HAP-1 (cell line): ENCODE measurements around the gene ADCY2.
"Not testable (repeated sequence)": the region's sequence is repeated elsewhere in the genome, so short reads cannot be mapped to it uniquely, and the experiment has no call there.

Experiments used
- DNase-seq, 2 experiments: peaks; one replicate each; pipeline ENCODE4 v3.0.0-alpha.2; 2016 to 2020; ENCODE audit warnings: low spot score in 2 of 2
- H3K27me3 ChIP-seq: fragments of 250-450 bp; sonication (Bioruptor Pico); 2 replicates; pipeline ENCODE4 v1.5.1; 2020; ENCODE audit warnings: low read depth, mild to moderate bottlenecking, moderate library complexity
- H3K36me3 ChIP-seq: fragments of 250-450 bp; sonication (Bioruptor Pico); replicated peaks from 2 replicates; pipeline ENCODE4 v1.5.1; 2020; ENCODE audit warnings: mild to moderate bottlenecking
- H3K4me1 ChIP-seq: fragments of 250-450 bp; sonication (Bioruptor Pico); 2 replicates; pipeline ENCODE4 v1.5.1; 2020; ENCODE audit warnings: mild to moderate bottlenecking
- H3K4me3 ChIP-seq: fragments of 250-450 bp; sonication (Bioruptor Pico); 2 replicates; pipeline ENCODE4 v1.5.1; 2020; ENCODE audit warnings: mild to moderate bottlenecking, moderate library complexity
- H3K9me3 ChIP-seq: fragments of 250-450 bp; sonication (Bioruptor Pico); 2 replicates; pipeline ENCODE4 v1.5.1; 2020; ENCODE audit warnings: mild to moderate bottlenecking, moderate library complexity
- in situ Hi-C: fragments of 300-500 bp; cut with MboI; formaldehyde crosslinking; loops from 3 replicates; pipeline ENCODE4 v1.14.3; 2020; ENCODE audit warnings: low sequenced_read_pairs, inconsistent platforms, mixed read lengths

Gene ADCY2

GRCh38 chr5:7415123-7415522 lies 19.2 kb downstream of the ADCY2 start:
- no peak overlapping the region for H3K4me3 ChIP-seq
- in situ Hi-C loops = no loop called here
- no peak for DNase-seq
- no peaks in the 10 kb centered on the region for H3K4me1 ChIP-seq
- H3K27me3 ChIP-seq = no peaks in the 10 kb centered on the region
- no peaks in the 10 kb centered on the region for H3K36me3 ChIP-seq
- no peaks in the 10 kb centered on the region for H3K9me3 ChIP-seq

DNA sequence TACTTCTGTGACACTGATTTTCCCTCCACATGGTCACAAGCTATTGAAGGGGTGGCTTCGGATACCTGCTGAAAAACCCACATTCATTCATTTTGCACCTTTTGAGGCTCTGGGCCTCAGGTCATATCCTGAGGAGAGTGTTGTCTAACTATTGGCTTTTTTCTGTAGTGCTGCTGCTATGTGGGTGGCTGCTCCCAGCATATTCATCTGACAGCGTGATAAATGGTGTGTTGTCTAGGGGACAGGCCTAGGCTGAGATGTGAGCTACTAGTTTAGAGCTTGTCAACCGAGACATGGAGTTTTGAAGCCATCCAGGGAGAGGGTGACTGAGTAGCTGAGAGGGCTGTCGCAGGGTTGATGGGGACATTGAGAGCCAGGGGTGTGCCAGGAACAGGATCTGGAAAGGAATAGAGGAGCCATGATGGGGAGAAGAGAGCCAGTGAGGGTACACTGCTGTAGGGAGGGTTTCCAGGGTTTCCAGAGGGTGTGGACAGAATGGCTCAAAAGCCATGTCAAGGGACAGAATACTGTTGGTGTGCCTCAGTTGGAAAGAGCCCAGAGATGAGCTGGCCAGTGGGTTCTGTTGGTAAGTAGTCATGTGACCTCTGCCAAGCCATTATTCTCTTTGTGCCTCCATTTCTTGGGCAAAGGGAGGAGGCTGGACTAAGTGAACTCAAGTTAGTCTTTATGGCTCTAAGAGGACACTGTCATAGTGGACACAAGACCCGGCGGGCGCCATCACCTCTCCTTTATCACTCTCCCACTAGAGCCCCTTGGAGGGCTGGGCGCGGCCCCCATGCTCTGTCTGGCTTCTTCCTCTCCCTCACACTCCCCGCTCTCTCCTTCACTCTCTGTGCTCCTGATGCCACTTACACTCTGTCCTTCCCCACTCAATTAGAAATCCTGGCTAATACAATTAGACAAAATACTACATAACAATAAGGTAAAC lies 19.9 kb downstream of the ADCY2 start:
- no peak for DNase-seq
- Histone ChIP-seq H3K36me3 (no peaks in the 10 kb centered on the region), H3K9me3 (no peaks in the 10 kb centered on the region), H3K27me3 (no peaks in the 10 kb centered on the region), H3K4me3 (no peak overlapping the region), H3K4me1 (no peaks in the 10 kb centered on the region)
- in situ Hi-C loops = no loop called here

GRCh38 chr5:7418276-7418675 lies 22.3 kb downstream of the ADCY2 start:
- Histone ChIP-seq H3K27me3 (no peaks in the 10 kb centered on the region), H3K36me3 (no peaks in the 10 kb centered on the region), H3K4me3 (no peak overlapping the region), H3K4me1 (no peaks in the 10 kb centered on the region), H3K9me3 (0 out of 2 replicates have a peak, but pooled peaks cover 3% of the 10 kb centered on the region)
- in situ Hi-C loops = no loop called here
- DNase-seq = no peak

- Histone ChIP-seq H3K27me3 (no peaks in the 10 kb centered on the region), H3K9me3 (0 out of 2 replicates have a peak, but pooled peaks cover 3% of the 10 kb centered on the region), H3K4me3 (no peak overlapping the region), H3K36me3 (no peaks in the 10 kb centered on the region), H3K4me1 (no peaks in the 10 kb centered on the region)
- no peak for DNase-seq
- in situ Hi-C loops = no loop called here
Measured at GRCh38 chr5:7419367-7419766, 23.4 kb downstream of the ADCY2 start.

- in situ Hi-C loops = no loop called here
- DNase-seq = no peak
- no peak overlapping the region for H3K4me3 ChIP-seq
- peaks cover 3% of the 10 kb centered on the region; the same call in 1 of the 2 replicates for H3K9me3 ChIP-seq
- no peaks in the 10 kb centered on the region for H3K36me3 ChIP-seq
- no peaks in the 10 kb centered on the region for H3K4me1 ChIP-seq
- H3K27me3 ChIP-seq = no peaks in the 10 kb centered on the region
Measured at GRCh38 chr5:7419846-7420245, 23.9 kb downstream of the ADCY2 start.

DNA sequence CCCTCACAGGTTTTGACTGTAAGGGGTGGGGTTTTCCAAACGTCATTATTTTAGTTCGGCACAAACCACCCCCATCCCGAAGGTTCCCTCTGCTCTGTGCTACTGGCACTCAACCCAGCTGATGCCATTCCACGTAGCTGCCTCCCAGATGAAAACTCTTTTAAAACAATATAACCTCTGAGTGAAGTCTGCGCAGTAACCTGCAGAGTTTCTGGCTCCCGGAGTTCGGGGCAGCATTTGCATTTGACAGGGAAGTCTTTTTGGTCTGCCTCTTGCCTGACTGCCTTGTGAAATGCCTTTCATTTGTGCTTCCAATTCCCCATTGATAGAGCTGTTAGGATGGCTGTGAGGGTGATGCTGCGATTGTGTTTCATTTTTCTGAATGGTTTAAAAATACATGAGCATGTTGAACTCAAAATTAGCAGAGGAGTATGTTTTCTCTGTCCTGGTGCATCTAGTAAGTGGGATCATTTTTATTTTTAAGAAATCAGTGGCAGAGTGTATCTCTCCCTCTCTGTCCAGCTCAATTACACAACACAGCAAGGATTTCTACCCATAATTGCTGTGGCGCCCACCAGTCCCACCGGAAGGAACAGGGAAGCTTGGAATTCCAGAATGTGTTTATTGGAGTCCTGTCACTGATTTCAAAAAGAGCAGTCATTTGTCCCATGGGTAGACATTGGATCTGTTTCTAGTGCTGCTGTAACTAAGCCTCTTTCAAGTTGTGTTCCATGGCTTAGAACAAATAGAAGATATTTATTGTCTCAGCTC lies 24.8 kb downstream of the ADCY2 start:
- H3K36me3 ChIP-seq = no peaks in the 10 kb centered on the region
- peaks cover 3% of the 10 kb centered on the region; the same call in 1 of the 2 replicates for H3K9me3 ChIP-seq
- H3K4me1 ChIP-seq = no peaks in the 10 kb centered on the region
- no peaks in the 10 kb centered on the region for H3K27me3 ChIP-seq
- DNase-seq = no peak
- no peak overlapping the region for H3K4me3 ChIP-seq
- in situ Hi-C loops = no loop called here

GRCh38 chr5:7422316-7423106 lies 26.6 kb downstream of the ADCY2 start:
- H3K9me3 ChIP-seq = peaks cover 3% of the 10 kb centered on the region; the same call in 1 of the 2 replicates
- DNase-seq = no peak

DNA sequence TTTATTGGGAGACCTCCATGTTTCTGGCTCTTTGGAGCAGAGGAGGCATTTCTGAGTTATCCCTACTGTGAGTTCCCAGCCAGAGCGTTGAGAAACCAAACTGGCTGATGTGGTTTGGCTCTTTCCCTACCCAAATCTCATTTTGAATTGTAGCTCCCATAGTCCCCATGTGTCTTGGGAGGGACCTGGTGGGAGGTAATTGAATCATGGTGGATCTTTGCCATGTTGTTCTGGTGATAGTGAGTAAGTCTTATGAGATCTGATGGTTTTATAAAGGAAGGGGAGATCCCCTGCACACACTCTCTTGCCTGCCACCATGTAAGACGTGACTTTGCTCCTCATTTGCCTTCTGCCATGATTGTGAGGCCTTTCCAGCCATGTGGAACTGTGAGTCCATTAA lies 27.3 kb downstream of the ADCY2 start:
- H3K4me3 ChIP-seq, DNase-seq, in situ Hi-C loops, H3K27me3 ChIP-seq, H3K9me3 ChIP-seq, H3K36me3 ChIP-seq, H3K4me1 ChIP-seq: not testable (repeated sequence)

More at GRCh38 chr5:7422316-7423106, 26.6 kb downstream of the ADCY2 start:
- H3K36me3 ChIP-seq = no peaks in the 10 kb centered on the region
- H3K4me1 ChIP-seq = no peaks in the 10 kb centered on the region
- in situ Hi-C loops = no loop called here
- H3K4me3 ChIP-seq = no peak overlapping the region
- H3K27me3 ChIP-seq = no peaks in the 10 kb centered on the region

GRCh38 chr5:7425830-7426229 lies 29.9 kb downstream of the ADCY2 start:
- Histone ChIP-seq H3K4me1 (no peaks in the 10 kb centered on the region), H3K36me3 (no peaks in the 10 kb centered on the region), H3K9me3 (peaks cover 3% of the 10 kb centered on the region; the same call in 1 of the 2 replicates), H3K27me3 (no peaks in the 10 kb centered on the region), H3K4me3 (no peak overlapping the region)
- DNase-seq = no peak
- in situ Hi-C loops = no loop called here

- in situ Hi-C loops = no loop called here
- H3K4me3 ChIP-seq = no peak overlapping the region
- H3K9me3 ChIP-seq = peaks cover 3% of the 10 kb centered on the region; the same call in 1 of the 2 replicates
- no peak for DNase-seq
- no peaks in the 10 kb centered on the region for H3K4me1 ChIP-seq
- H3K27me3 ChIP-seq = no peaks in the 10 kb centered on the region
- no peaks in the 10 kb centered on the region for H3K36me3 ChIP-seq
Measured at GRCh38 chr5:7426284-7426683, 30.3 kb downstream of the ADCY2 start.

- H3K27me3 ChIP-seq = no peaks in the 10 kb centered on the region
- H3K4me3 ChIP-seq = no peak overlapping the region
- H3K9me3 ChIP-seq = no peaks in the 10 kb centered on the region; the same call in 1 of the 2 replicates
- in situ Hi-C loops = no loop called here
- DNase-seq = no peak
- H3K4me1 ChIP-seq = no peaks in the 10 kb centered on the region
- no peaks in the 10 kb centered on the region for H3K36me3 ChIP-seq
Measured at GRCh38 chr5:7434914-7435313, 39.0 kb downstream of the ADCY2 start.

GRCh38 chr5:7435503-7435902 lies 39.6 kb downstream of the ADCY2 start:
- no peaks in the 10 kb centered on the region; the same call in 1 of the 2 replicates for H3K9me3 ChIP-seq
- H3K27me3 ChIP-seq = no peaks in the 10 kb centered on the region
- H3K36me3 ChIP-seq = no peaks in the 10 kb centered on the region
- no peaks in the 10 kb centered on the region for H3K4me1 ChIP-seq
- H3K4me3 ChIP-seq = no peak overlapping the region
- in situ Hi-C loops = no loop called here
- no peak for DNase-seq

DNA sequence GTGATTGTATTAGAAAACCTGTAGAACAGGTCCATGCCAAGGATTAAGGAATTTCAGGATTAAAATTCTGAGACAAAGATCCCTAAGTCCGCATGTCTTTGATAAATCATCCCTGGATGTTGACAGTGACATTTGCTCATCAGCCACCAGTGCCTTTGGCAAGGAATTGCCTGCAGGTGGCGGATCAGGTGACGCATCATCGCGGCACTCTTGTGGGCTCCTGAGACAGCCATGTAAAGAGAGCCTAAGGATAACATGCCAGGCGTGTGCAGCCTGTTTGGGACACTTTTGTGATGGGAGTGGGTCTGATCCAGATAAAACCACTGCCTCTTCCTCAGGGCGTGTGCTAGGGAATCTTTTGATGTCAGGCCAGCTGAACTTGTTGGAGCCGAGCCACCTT lies 40.6 kb downstream of the ADCY2 start:
- Histone ChIP-seq H3K27me3 (no peaks in the 10 kb centered on the region), H3K36me3 (no peaks in the 10 kb centered on the region), H3K4me1 (no peaks in the 10 kb centered on the region), H3K4me3 (no peak overlapping the region), H3K9me3 (no peaks in the 10 kb centered on the region; the same call in 1 of the 2 replicates)
- in situ Hi-C loops = no loop called here
- no peak for DNase-seq
